MM.1S (cell line): ENCODE results near the gene HOXA11.

Experiments
- DNase-seq: peaks from one replicate; pipeline ENCODE4 v3.0.0-alpha.2; 2015
- H2AFZ ChIP-seq: fragments of 300-600 bp; sonication (generic); 2 replicates; pipeline ENCODE4 v1.6.0; 2016; ENCODE audit warnings: antibody characterized with exemption, low read length
- H3F3A ChIP-seq: fragments of 300-600 bp; sonication (generic); 2 replicates; pipeline ENCODE4 v1.6.1; 2016; ENCODE audit warnings: mild to moderate bottlenecking, antibody characterized with exemption, low read length, moderate library complexity, mixed read lengths; ENCODE audit not compliant: insufficient read depth
- H3K27ac ChIP-seq: fragments of 300-600 bp; sonication (generic); 2 replicates; pipeline ENCODE4 v1.5.1; 2016; ENCODE audit warnings: mild to moderate bottlenecking, low read length
- H3K27me3 ChIP-seq: fragments of 300-600 bp; sonication (generic); replicated peaks from 2 replicates; pipeline ENCODE4 v1.6.0; 2016; ENCODE audit warnings: low read length; ENCODE audit not compliant: insufficient read depth
- H3K36me3 ChIP-seq: fragments of 300-600 bp; sonication (generic); replicated peaks from 2 replicates; pipeline ENCODE4 v1.6.1; 2016; ENCODE audit warnings: mild to moderate bottlenecking, low read length, mixed read lengths; ENCODE audit not compliant: insufficient read depth
- H3K4me1 ChIP-seq: fragments of 300-600 bp; sonication (generic); 2 replicates; pipeline ENCODE4 v1.6.1; 2016; ENCODE audit warnings: low read length, mixed read lengths
- H3K4me2 ChIP-seq: fragments of 300-600 bp; sonication (generic); 2 replicates; pipeline ENCODE4 v1.6.0; 2016; ENCODE audit warnings: low read depth, low read length
- H3K4me3 ChIP-seq: fragments of 300-600 bp; sonication (generic); 2 replicates; pipeline ENCODE4 v1.5.1; 2016; ENCODE audit warnings: low read length, mixed read lengths
- H3K79me2 ChIP-seq: fragments of 300-600 bp; sonication (generic); 2 replicates; pipeline ENCODE4 v1.6.1; 2016; ENCODE audit warnings: mixed run types, low read length, mixed read lengths
- H3K9ac ChIP-seq: fragments of 300-600 bp; sonication (generic); 2 replicates; pipeline ENCODE4 v1.6.1; 2016; ENCODE audit warnings: low read length, mixed read lengths
- H3K9me2 ChIP-seq: fragments of 300-600 bp; sonication (generic); replicated peaks from 2 replicates; pipeline ENCODE4 v1.6.1; 2016; ENCODE audit warnings: mild to moderate bottlenecking, low read length, mixed read lengths; ENCODE audit not compliant: insufficient read depth
- H3K9me3 ChIP-seq: fragments of 300-600 bp; sonication (generic); replicated peaks from 2 replicates; pipeline ENCODE4 v1.6.1; 2016; ENCODE audit warnings: mild to moderate bottlenecking, low read length, mixed read lengths; ENCODE audit not compliant: insufficient read depth
- H4K20me1 ChIP-seq: fragments of 300-600 bp; sonication (generic); 2 replicates; pipeline ENCODE4 v1.6.1; 2016; ENCODE audit warnings: mild to moderate bottlenecking, low read length, moderate library complexity, mixed read lengths; ENCODE audit not compliant: insufficient read depth
- CTCF ChIP-seq: fragments of 300-600 bp; sonication (generic); IDR thresholded peaks from 2 replicates; pipeline ENCODE4 v1.5.1; 2016; ENCODE audit warnings: antibody characterized with exemption, low read length, mixed read lengths
- EZH2 ChIP-seq: fragments of 300-600 bp; sonication (generic); optimal IDR thresholded peaks from 2 replicates; pipeline ENCODE3; 2017; ENCODE audit warnings: low read depth, mild to moderate bottlenecking, antibody characterized with exemption, low read length, mixed read lengths
- EZH2phosphoT487 ChIP-seq: fragments of 300-600 bp; sonication (generic); IDR thresholded peaks from 2 replicates; pipeline ENCODE4 v1.6.1; 2018; ENCODE audit warnings: antibody characterized with exemption, low read length

HOXA11 gene

GRCh38 chr7:27172315-27172774 is 12.7 kb downstream of the HOXA11 start:
- Histone ChIP-seq H2AFZ (peak overlapping the region; percentile 58; the same call in 1 of the 2 replicates), H3K4me1 (peaks cover 9% of the 10 kb centered on the region), H3K27ac (no peak overlapping the region), H3K36me3 (no peaks in the 10 kb centered on the region), H3K4me2 (peak overlapping the region; percentile 99), H3K27me3 (peaks cover 85% of the 10 kb centered on the region), H3K9me3 (no peaks in the 10 kb centered on the region), H4K20me1 (no peaks in the 10 kb centered on the region), H3K79me2 (no peaks in the 10 kb centered on the region), H3K4me3 (peak overlapping the region; percentile 59), H3F3A (peaks cover 12% of the 10 kb centered on the region), H3K9me2 (no peaks in the 10 kb centered on the region), H3K9ac (no peak overlapping the region)
- TF ChIP-seq EZH2phosphoT487 (no peak), CTCF (no peak), EZH2 (no peak)
- DNase-seq, result no peak

GRCh38 chr7:27171637-27172314 is 13.3 kb downstream of the HOXA11 start:
- Histone ChIP-seq H4K20me1 (no peaks in the 10 kb centered on the region), H3K4me1 (peaks cover 9% of the 10 kb centered on the region), H3K27ac (no peak overlapping the region), H3K9ac (no peak overlapping the region), H3K36me3 (no peaks in the 10 kb centered on the region), H2AFZ (no peak overlapping the region), H3K4me3 (peak overlapping the region; percentile 59), H3K9me2 (no peaks in the 10 kb centered on the region), H3K79me2 (no peaks in the 10 kb centered on the region), H3K9me3 (no peaks in the 10 kb centered on the region), H3K27me3 (peaks cover 91% of the 10 kb centered on the region), H3F3A (peaks cover 12% of the 10 kb centered on the region), H3K4me2 (peak overlapping the region; percentile 99)
- DNase-seq, result no peak
- TF ChIP-seq EZH2phosphoT487, result no peak
- TF ChIP-seq EZH2, result no peak
- TF ChIP-seq CTCF, result no peak; the same call in 1 of the 2 replicates

- TF ChIP-seq EZH2 (no peak), EZH2phosphoT487 (no peak), CTCF (no peak)
- H2AFZ ChIP-seq, result no peak overlapping the region
- no peaks in the 10 kb centered on the region for H3K79me2 ChIP-seq
- H3K36me3 ChIP-seq, result no peaks in the 10 kb centered on the region
- H3K27me3 ChIP-seq, result peaks cover 92% of the 10 kb centered on the region
- no peaks in the 10 kb centered on the region for H3K9me2 ChIP-seq
- H3K9ac ChIP-seq, result no peak overlapping the region
- H3K4me3 ChIP-seq, result no peak overlapping the region
- peaks cover 9% of the 10 kb centered on the region for H3K4me1 ChIP-seq
- no peaks in the 10 kb centered on the region for H3K9me3 ChIP-seq
- H4K20me1 ChIP-seq, result no peaks in the 10 kb centered on the region
- peaks cover 12% of the 10 kb centered on the region for H3F3A ChIP-seq
- no peak overlapping the region for H3K27ac ChIP-seq
- H3K4me2 ChIP-seq, result peak overlapping the region; percentile 99; the same call in 1 of the 2 replicates
- no peak for DNase-seq
These were observed 13.8 kb downstream of the HOXA11 start for GRCh38 chr7:27171325-27171636.
